HG03558 (cell line): ENCODE data around the gene TMEM232.
"Not testable (repeated sequence)": the region's sequence is repeated elsewhere in the genome, so short reads cannot be mapped to it uniquely, and the experiment has no call there.

Experiments used
- ATAC-seq: cut with Tn5 transposase; IDR thresholded peaks from one replicate; pipeline ENCODE4 v1.9.1; 2021; ENCODE audit warnings: moderate number of reproducible peaks; ENCODE audit not compliant: unreplicated experiment; ENCODE audit errors: extremely low read depth

TMEM232 gene

DNA sequence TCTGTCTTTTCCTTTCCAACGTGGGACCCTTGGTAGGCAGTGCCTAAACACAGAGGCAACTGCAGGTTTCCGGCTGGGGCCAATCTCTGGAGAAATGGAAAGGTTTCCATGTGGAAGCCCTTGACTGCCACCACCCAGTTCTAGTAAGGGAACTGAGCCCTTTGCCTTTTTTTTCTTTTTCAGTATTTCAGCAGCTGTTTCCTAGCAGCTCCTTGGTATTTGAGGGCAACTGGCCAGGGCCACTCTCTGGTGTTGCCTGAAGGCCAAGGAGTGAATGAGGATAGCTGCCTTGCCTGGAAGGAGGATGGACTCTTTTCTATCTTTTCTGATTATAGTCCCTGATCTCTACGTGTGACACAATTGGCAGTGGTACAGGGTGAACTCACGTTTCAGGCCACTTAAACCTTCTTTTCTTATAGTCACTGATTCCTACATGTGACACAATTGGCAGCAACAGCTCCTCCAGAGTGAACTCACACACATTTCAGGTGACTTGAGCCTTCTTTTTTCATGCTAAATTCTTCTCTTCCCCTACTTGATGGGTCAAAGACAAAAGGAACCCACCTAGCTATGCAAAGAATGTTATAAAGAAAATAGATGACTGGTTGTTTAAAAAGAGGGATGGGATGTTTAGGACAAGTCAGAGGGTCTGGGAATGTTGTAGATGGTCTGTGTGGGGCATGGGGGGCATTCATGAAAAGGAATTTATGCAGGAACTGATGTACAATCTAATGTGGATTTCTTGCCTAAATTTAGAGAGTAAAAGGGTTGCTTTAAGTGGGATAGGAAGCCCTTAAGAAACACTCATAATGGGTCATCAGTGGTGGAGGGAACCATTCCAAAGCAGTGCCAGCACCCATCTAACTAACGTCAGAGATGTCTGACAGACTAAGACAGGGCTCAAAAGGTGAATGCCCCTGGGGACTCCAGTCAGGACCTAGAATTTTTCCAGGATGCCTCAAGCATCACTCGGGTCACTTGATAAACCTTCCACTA is 190.1 kb downstream of the TMEM232 start:
- no peak for ATAC-seq

GRCh38 chr5:110535146-110535545 is 191.3 kb downstream of the TMEM232 start:
- not testable (repeated sequence) for ATAC-seq

GRCh38 chr5:110525762-110526161 is 200.7 kb downstream of the TMEM232 start:
- ATAC-seq, result no peak

DNA sequence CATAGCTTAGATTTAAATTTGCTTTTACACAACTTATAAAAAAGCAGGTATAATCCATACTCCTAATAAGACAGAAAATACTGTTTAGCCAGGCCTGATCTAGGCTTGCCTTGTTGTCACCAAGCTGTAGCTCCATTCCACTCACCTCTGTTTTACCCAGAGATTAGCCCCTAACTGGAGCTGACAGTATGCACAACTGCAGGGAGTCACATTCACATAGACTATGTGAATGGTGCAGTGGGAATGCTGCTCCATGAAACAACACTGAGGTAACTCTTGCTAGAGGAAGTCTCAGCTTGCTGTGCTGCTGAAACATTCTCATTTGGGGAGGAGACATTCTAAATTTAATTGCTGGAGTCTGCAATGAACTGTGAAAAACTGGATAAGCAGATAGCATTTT is 209.1 kb downstream of the TMEM232 start:
- ATAC-seq, result no peak

DNA sequence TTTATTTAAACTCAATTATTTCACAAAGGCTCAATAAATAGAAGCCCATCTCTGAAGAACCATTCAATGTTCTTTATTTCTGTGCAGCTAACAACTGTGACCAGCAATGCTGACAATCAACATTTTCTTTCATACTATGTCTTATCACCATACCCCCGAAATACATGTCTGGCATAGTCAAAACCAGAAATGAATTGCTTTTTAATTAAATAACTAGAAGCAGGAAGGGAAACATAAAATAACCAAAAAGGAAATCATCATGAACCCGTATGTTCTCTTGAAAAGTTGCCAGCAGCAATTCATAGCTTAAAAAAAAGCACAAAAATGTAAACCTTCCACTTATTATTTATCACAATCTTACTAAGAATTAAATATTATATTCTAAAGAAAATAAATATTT is 212.4 kb downstream of the TMEM232 start:
- ATAC-seq, result no peak

DNA sequence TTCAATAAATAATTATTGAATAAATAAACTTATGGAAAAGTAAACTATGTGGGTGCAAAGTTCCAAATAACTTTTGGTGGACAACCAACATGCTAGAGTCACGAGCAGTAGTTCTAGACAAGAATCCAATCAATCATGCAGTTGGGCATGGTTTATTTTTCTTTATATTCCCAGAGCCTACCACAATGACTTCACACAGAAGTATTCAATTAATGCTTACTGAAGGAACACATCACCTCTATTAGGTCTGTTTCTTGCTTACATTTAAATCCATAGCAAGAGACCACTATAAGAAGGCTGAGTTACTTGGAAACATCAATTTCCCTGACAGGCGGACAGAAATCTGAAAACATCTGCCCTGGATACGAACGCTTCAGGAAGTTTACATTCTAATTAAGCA is 214.2 kb downstream of the TMEM232 start:
- no peak for ATAC-seq

- no peak for ATAC-seq
Observed at GRCh38 chr5:110510146-110510545, 216.3 kb downstream of the TMEM232 start.

- ATAC-seq, result no peak
Observed at GRCh38 chr5:110507972-110508371, 218.5 kb downstream of the TMEM232 start.

DNA sequence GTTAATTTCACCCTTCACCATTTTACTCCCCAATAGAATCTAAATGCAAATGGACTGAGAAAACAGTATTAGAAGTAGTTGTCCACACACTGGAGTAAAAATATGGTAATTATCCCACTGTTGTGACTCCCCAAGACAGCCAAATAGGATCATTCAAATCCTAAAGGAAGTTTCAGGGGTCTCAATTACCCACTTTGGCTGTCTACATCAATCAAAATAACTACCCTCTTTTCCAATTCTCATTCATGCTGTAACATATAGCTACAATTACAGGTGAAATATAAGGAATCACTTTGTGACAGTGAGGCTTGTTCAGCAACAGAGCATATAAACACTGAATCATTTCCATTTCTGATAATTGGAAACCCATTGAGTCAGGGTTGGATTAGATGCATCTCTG is 220.1 kb downstream of the TMEM232 start:
- ATAC-seq, result no peak

- no peak for ATAC-seq
Observed at GRCh38 chr5:110496276-110496675, 230.2 kb downstream of the TMEM232 start.

GRCh38 chr5:110492446-110492845 is 234.0 kb downstream of the TMEM232 start:
- ATAC-seq, result no peak

DNA sequence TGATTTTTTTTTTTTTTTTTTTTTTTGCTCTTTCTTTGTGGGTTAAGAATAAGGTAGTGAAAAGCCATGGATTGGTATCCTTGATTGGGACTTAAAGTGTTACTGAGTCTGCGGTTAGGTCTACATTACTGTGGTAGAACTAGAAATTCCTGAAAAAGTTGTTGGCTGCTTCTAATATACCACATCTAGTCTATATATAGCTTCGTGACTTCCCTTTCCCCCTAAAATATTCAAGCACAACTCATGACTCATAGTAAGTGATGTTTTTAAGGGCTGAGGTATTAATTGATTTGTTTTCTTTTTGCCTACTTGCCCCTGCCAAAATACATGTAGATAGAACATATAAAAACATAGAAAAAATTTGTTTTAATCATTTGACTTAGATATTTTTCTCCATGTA is 247.6 kb downstream of the TMEM232 start:
- ATAC-seq, result no peak

- no peak for ATAC-seq
Observed at GRCh38 chr5:110477911-110478310, 248.6 kb downstream of the TMEM232 start.

DNA sequence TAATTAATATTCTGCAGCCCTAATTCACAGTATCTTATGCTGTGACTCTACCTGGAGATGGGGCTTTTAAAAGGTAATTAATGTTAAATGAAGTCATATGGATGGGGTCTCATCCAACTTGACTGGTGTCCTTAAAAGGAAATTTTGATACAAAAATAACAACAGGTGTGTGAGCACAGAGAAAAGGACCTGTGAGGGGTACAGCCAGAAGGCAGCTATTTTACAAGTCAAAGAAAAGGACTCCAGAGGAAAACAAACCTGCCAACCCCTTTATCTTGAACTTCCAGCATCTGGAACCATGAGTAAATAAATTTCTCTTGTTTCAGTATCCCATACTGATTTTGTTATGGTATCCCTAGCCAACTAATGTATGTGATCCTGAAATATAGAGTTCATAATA is 250.3 kb downstream of the TMEM232 start:
- ATAC-seq, result no peak

- no peak for ATAC-seq
Observed at GRCh38 chr5:110475529-110475928, 250.9 kb downstream of the TMEM232 start.

GRCh38 chr5:110469486-110469885 is 257.0 kb downstream of the TMEM232 start:
- no peak for ATAC-seq

DNA sequence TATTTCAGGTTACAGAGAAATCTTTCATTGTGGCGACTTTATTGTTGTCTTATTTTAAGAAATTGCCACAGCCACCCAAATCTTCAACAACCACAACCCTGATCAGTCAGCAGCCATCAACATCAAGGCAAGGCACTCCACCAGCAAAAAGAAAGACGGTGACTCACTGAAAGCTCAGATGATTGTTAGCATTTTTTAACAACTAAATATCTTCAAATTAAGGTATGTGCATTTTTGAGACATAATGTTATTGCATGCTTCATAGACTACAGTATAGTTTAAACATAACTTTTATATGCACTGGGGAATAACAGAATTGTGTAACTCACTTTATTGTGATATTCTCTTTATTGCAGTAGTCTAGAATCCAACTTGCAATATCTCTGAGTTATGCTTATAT is 263.4 kb downstream of the TMEM232 start:
- no peak for ATAC-seq

- peak; percentile 49 for ATAC-seq
Observed at GRCh38 chr5:110460837-110461236, 265.6 kb downstream of the TMEM232 start.

DNA sequence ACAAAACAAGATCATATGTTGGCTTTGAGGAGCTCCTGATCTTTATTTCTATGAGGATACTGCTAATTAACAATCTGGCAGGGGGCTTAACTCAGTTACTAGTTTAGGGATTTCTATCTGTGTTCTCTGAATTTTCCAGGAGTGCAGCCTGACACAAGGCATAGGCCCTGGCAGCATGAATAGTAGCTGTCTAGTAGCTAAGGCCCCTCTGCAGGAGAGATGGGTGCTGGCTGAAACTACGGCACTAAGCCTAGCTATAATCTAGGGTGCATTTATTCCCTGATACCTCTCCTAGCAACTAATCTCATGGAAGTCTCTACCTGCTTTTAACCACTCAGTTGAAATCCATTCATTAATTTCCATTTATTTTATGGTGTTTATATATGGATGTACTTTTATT is 268.2 kb downstream of the TMEM232 start:
- ATAC-seq, result no peak

- no peak for ATAC-seq
Observed at GRCh38 chr5:110442856-110443255, 283.6 kb downstream of the TMEM232 start.

GRCh38 chr5:110441035-110441434 is 285.4 kb downstream of the TMEM232 start:
- ATAC-seq, result no peak

- no peak for ATAC-seq
Observed at GRCh38 chr5:110440058-110440457, 286.4 kb downstream of the TMEM232 start.
